Lower leg skin (tissue), 3 donors: ENCODE measurements around the gene ADAM10.

Experiments used
- CTCF ChIP-seq, 3 donors: fragments of 450-650 bp; IDR thresholded peaks; one replicate each; pipeline ENCODE4 v1.5.1; 2016; ENCODE audit warnings: antibody characterized with exemption in 3 of 3, mild to moderate bottlenecking in 3 of 3, moderate library complexity in 2 of 3
- POLR2A ChIP-seq, 2 donors: fragments of 450-650 bp; IDR thresholded peaks; one replicate each; pipeline ENCODE4 v1.6.1; 2016 to 2017; ENCODE audit warnings: antibody characterized with exemption in 2 of 2, mild to moderate bottlenecking in 1 of 2, moderate library complexity in 1 of 2

- TF ChIP-seq CTCF (IDR thresholded peaks at IDR 0.05) (no peak), POLR2A (IDR thresholded peaks at IDR 0.05) (no peak)
Observed at GRCh38 chr15:58694641-58695398, 54.7 kb downstream of the ADAM10 start.
